22Rv1 (cell line): Measurements from ENCODE around the gene PIP4K2B.

Experiments
- CTCF ChIP-seq: fragments of 450-650 bp; IDR thresholded peaks from 2 replicates; pipeline ENCODE4 v1.5.1; 2017; ENCODE audit warnings: mild to moderate bottlenecking
- ZFX ChIP-seq: fragments of 450-650 bp; IDR thresholded peaks from 2 replicates; pipeline ENCODE4 v1.6.1; 2017; ENCODE audit warnings: antibody characterized with exemption, borderline replicate concordance

- TF ChIP-seq CTCF (no peak), ZFX (no peak)
Measured at GRCh38 chr17:38800237-38800760, 943 bp upstream of the PIP4K2B start.
